Omental fat pad (tissue), 4 donors: ENCODE results near the gene STAT5B. TPM values are rescaled to one million over a fixed set of nuclear protein-coding genes. Genes with fewer than 3 reads are reported as not detected.

Source experiments
- ATAC-seq: fragments of 150-250 bp; one replicate; pipeline ENCODE4 v1.9.1; 2016; ENCODE audit warnings: mild to moderate bottlenecking, moderate library complexity; ENCODE audit not compliant: low FRiP score
- DNase-seq: peaks from one replicate; pipeline ENCODE4 v3.0.0-alpha.2; 2019; ENCODE audit warnings: low spot score
- CTCF ChIP-seq, 3 donors: fragments of 450-650 bp; IDR thresholded peaks; one replicate each; pipeline ENCODE4 v1.5.1; 2016 to 2017; ENCODE audit warnings: antibody characterized with exemption in 3 of 3, mild to moderate bottlenecking in 3 of 3, moderate library complexity in 2 of 3
- total RNA-seq, 4 donors: library from RNA; depleted of rRNA; stranded (reverse); fragments of >200 nt; gene quantifications; one replicate each; pipeline ENCODE4 v1.1.0, GENCODE V29; 2016

The STAT5B gene
- total RNA-seq, 4 donors from 2014 or later = 66.6 to 130 (median 111) TPM

GRCh38 chr17:42260318-42260717, 15.9 kb downstream of the STAT5B start:
- DNase-seq (no peak), ATAC-seq (no peak)
- no peak for TF ChIP-seq CTCF (IDR thresholded peaks at IDR 0.05)

GRCh38 chr17:42255445-42255844, 20.7 kb downstream of the STAT5B start:
- TF ChIP-seq CTCF (IDR thresholded peaks at IDR 0.05) = no peak
- ATAC-seq (no peak), DNase-seq (no peak)

GRCh38 chr17:42253578-42253977, 22.6 kb downstream of the STAT5B start:
- DNase-seq (no peak), ATAC-seq (no peak)
- TF ChIP-seq CTCF (IDR thresholded peaks at IDR 0.05) = no peak

GRCh38 chr17:42252597-42253550, 23.3 kb downstream of the STAT5B start:
- ATAC-seq = no peak
- DNase-seq = no peak
- TF ChIP-seq CTCF (IDR thresholded peaks at IDR 0.05) = no peak

GRCh38 chr17:42251115-42251514, 25.1 kb downstream of the STAT5B start:
- no peak for ATAC-seq
- TF ChIP-seq CTCF (IDR thresholded peaks at IDR 0.05) = no peak

GRCh38 chr17:42249681-42250446, 26.3 kb downstream of the STAT5B start:
- DNase-seq (no peak), ATAC-seq (no peak)
- no peak for TF ChIP-seq CTCF (IDR thresholded peaks at IDR 0.05)

More at GRCh38 chr17:42251115-42251514, 25.1 kb downstream of the STAT5B start:
- no peak for DNase-seq
